H9 (cell line): Measurements from ENCODE around the gene SH3TC2. TPM values are rescaled to one million over a fixed set of nuclear protein-coding genes. Genes with fewer than 3 reads are reported as not detected.

Experiments
- DNase-seq: peaks from one replicate; pipeline ENCODE4 v3.0.0-alpha.2; 2017
- H2AFZ ChIP-seq: one replicate; pipeline ENCODE4 v1.6.1; 2013; ENCODE audit warnings: mild to moderate bottlenecking, low read length, control low read depth, moderate library complexity
- H2AK5ac ChIP-seq: 2 replicates; pipeline ENCODE4 v1.6.1; 2013; ENCODE audit warnings: low read length, control low read depth, mixed read lengths; ENCODE audit not compliant: insufficient read length
- H2BK120ac ChIP-seq: one replicate; pipeline ENCODE4 v1.6.1; 2013; ENCODE audit warnings: low read depth, mild to moderate bottlenecking, low read length, control low read depth, inconsistent platforms; ENCODE audit not compliant: poor library complexity, severe bottlenecking
- H2BK12ac ChIP-seq: 2 replicates; pipeline ENCODE4 v1.6.1; 2013; ENCODE audit warnings: low read length, control low read depth, mixed read lengths, low read depth; ENCODE audit not compliant: insufficient read length
- H2BK15ac ChIP-seq: 2 replicates; pipeline ENCODE4 v1.6.1; 2013; ENCODE audit warnings: low read depth, low read length, control low read depth
- H2BK20ac ChIP-seq: one replicate; pipeline ENCODE4 v1.6.1; 2013; ENCODE audit warnings: low read depth, mild to moderate bottlenecking, low read length, control low read depth, inconsistent platforms; ENCODE audit not compliant: poor library complexity, severe bottlenecking
- H2BK5ac ChIP-seq: 2 replicates; pipeline ENCODE4 v1.6.1; 2013; ENCODE audit warnings: low read length, control low read depth, mixed read lengths; ENCODE audit not compliant: insufficient read length
- H3K14ac ChIP-seq: 2 replicates; pipeline ENCODE4 v1.6.1; 2013; ENCODE audit warnings: low read length, control low read depth; ENCODE audit not compliant: insufficient read depth
- H3K18ac ChIP-seq: 2 replicates; pipeline ENCODE4 v1.6.1; 2013; ENCODE audit warnings: low read depth, mild to moderate bottlenecking, mixed read lengths, low read length, control low read depth; ENCODE audit not compliant: insufficient read length
- H3K23ac ChIP-seq: 2 replicates; pipeline ENCODE4 v1.6.1; 2013; ENCODE audit warnings: low read length, control low read depth, mixed read lengths, low read depth; ENCODE audit not compliant: insufficient read length
- H3K23me2 ChIP-seq: 2 replicates; pipeline ENCODE4 v1.6.1; 2013; ENCODE audit warnings: low read depth, mild to moderate bottlenecking, mixed read lengths, low read length, control low read depth; ENCODE audit not compliant: insufficient read length, poor library complexity, severe bottlenecking
- H3K27ac ChIP-seq: 2 replicates; pipeline ENCODE4 v1.5.1; 2013; ENCODE audit warnings: low read length, control low read depth, mixed read lengths, low read depth; ENCODE audit not compliant: insufficient read length
- H3K27me3 ChIP-seq: 2 replicates; pipeline ENCODE4 v1.6.1; 2013; ENCODE audit warnings: low read length, control low read depth, inconsistent platforms; ENCODE audit not compliant: insufficient read depth
- H3K4ac ChIP-seq: 2 replicates; pipeline ENCODE4 v1.6.1; 2013; ENCODE audit warnings: low read depth, mild to moderate bottlenecking, control low read depth, inconsistent platforms, low read length, moderate library complexity
- H3K4me1 ChIP-seq: 2 replicates; pipeline ENCODE4 v1.6.1; 2013; ENCODE audit warnings: low read length, control low read depth, inconsistent platforms; ENCODE audit not compliant: insufficient read depth
- H3K4me2 ChIP-seq: 2 replicates; pipeline ENCODE4 v1.6.1; 2013; ENCODE audit warnings: low read length, control low read depth, mixed read lengths; ENCODE audit not compliant: insufficient read length, insufficient read depth
- H3K56ac ChIP-seq: 2 replicates; pipeline ENCODE4 v1.6.1; 2013; ENCODE audit warnings: low read depth, mild to moderate bottlenecking, mixed read lengths, low read length, control low read depth; ENCODE audit not compliant: insufficient read length
- H3K79me1 ChIP-seq: 2 replicates; pipeline ENCODE4 v1.6.1; 2013; ENCODE audit warnings: low read depth, mild to moderate bottlenecking, moderate library complexity, low read length, control low read depth, inconsistent platforms; ENCODE audit not compliant: insufficient read depth, poor library complexity, severe bottlenecking
- H3K79me2 ChIP-seq: 2 replicates; pipeline ENCODE4 v1.6.1; 2013; ENCODE audit warnings: low read length, control low read depth, inconsistent platforms; ENCODE audit not compliant: insufficient read depth
- H3K9ac ChIP-seq: 2 replicates; pipeline ENCODE4 v1.6.1; 2013; ENCODE audit warnings: low read length, control low read depth, mixed read lengths; ENCODE audit not compliant: insufficient read length; ENCODE audit errors: extremely low read depth
- H3K9me3 ChIP-seq: one replicate; pipeline ENCODE4 v1.6.1; 2013; ENCODE audit warnings: low read depth, low read length, inconsistent platforms; ENCODE audit not compliant: control insufficient read depth
- H3T11ph ChIP-seq: one replicate; pipeline ENCODE4 v1.6.1; 2013; ENCODE audit warnings: mild to moderate bottlenecking, low read length, control low read depth, inconsistent platforms
- H4K20me1 ChIP-seq: one replicate; pipeline ENCODE4 v1.6.1; 2013; ENCODE audit not compliant: control insufficient read depth, insufficient read length, insufficient read depth
- H4K5ac ChIP-seq: 2 replicates; pipeline ENCODE4 v1.6.1; 2013; ENCODE audit warnings: low read depth, mild to moderate bottlenecking, mixed read lengths, low read length, control low read depth; ENCODE audit not compliant: insufficient read length
- H4K8ac ChIP-seq: replicated peaks from 2 replicates; pipeline ENCODE4 v1.6.1; 2013; ENCODE audit warnings: low read length, control low read depth, mixed read lengths, low read depth; ENCODE audit not compliant: insufficient read length
- H4K91ac ChIP-seq: 2 replicates; pipeline ENCODE4 v1.6.1; 2013; ENCODE audit warnings: low read depth, mild to moderate bottlenecking, moderate library complexity, mixed read lengths, low read length, control low read depth; ENCODE audit not compliant: insufficient read length
- H3K27ac Mint-ChIP-seq, 3 experiments: 2 replicates in 2 of 3; 3 replicates in 1 of 3; pipeline ENCODE4 v1.8.0; 2020 to 2021; ENCODE audit warnings: mixed read lengths in 3 of 3, mild to moderate bottlenecking in 1 of 3, moderate library complexity in 1 of 3
- H3K27me3 Mint-ChIP-seq: 2 replicates; pipeline ENCODE4 v1.8.0; 2021; ENCODE audit warnings: low read depth, mild to moderate bottlenecking, moderate library complexity, mixed read lengths
- H3K36me3 Mint-ChIP-seq, 3 experiments: 2 replicates in 2 of 3; 3 replicates in 1 of 3; pipeline ENCODE4 v1.8.0; 2020 to 2021; ENCODE audit warnings: low read depth in 3 of 3, mixed read lengths in 3 of 3; ENCODE audit not compliant: insufficient read depth in 1 of 3
- H3K4me1 Mint-ChIP-seq, 2 experiments: 2 replicates each; pipeline ENCODE4 v1.8.0; 2020; ENCODE audit warnings: mixed read lengths in 2 of 2
- H3K4me3 Mint-ChIP-seq, 2 experiments: 2 replicates in 1 of 2; 3 replicates in 1 of 2; pipeline ENCODE4 v1.8.0; 2020 to 2021; ENCODE audit warnings: mild to moderate bottlenecking in 2 of 2, mixed read lengths in 2 of 2, moderate library complexity in 1 of 2
- H3K9me3 Mint-ChIP-seq, 2 experiments: 2 replicates in 1 of 2; 3 replicates in 1 of 2; pipeline ENCODE4 v1.8.0; 2020; ENCODE audit warnings: mild to moderate bottlenecking in 2 of 2, mixed read lengths in 2 of 2, moderate library complexity in 1 of 2
- WGBS: extraction: QIAGEN DNeasy Blood & Tissue Kit; methylation state at CpG from one replicate; pipeline ENCODE4 v1.1.7; 2013; ENCODE audit warnings: missing lambda C conversion rate, low lambda C conversion rate, mixed read lengths; ENCODE audit not compliant: insufficient read length; ENCODE audit errors: extremely low coverage; 5-methylcytosine and 5-hydroxymethylcytosine counted together
- total RNA-seq: library from RNA; stranded (reverse); gene quantifications from 2 replicates; pipeline ENCODE4 v1.2.1, GENCODE V29; 2021
- TF ChIP-seq, protein P1 (sequence below): fragments of 200-600 bp; sonication (generic); conservative IDR thresholded peaks from 3 replicates; pipeline ENCODE4 v1.8.0; 2021; ENCODE audit warnings: antibody characterized with exemption, mild to moderate bottlenecking

Gene SH3TC2
- total RNA-seq, 1 experiment from 2014 or later: not detected

DNA sequence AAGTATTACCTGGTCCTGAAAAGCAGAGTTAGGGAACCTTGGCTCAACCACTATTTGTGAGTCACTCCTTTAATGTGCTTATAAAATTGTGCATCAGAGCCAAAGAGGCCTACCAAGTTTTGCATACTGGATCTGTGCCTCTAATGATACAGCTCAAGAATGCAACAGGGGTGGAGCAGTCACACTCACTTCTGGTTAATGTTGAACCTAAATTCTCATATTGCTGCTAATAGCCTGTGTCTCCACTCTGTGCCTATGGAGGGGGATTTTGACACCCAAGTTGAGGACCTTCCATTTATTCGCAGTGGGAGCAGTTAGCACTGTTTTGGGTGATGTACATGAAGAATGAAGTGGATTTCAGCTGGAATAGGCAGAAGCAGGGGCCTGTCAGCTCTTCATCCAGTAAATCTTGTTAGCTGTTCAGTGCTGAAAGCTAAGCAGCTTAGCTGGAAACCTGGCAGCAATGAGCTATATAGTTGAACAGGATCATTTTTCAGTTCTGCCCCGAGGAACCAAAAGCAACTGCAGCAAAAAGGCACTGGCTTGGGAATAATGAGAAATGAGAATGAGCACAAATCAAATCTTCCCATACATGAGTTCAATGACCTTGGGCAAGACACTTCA, 9.7 kb downstream of the SH3TC2 start:
- Histone ChIP-seq H3K23ac (no peak overlapping the region), H4K8ac (no peak overlapping the region), H3K27me3 (no peaks in the 10 kb centered on the region), H3T11ph (no peak overlapping the region), H3K9me3 (no peaks in the 10 kb centered on the region), H3K18ac (no peak overlapping the region), H3K4me2 (no peak overlapping the region), H2BK12ac (no peak overlapping the region), H3K79me1 (no peaks in the 10 kb centered on the region), H2AK5ac (no peak overlapping the region), H3K79me2 (no peaks in the 10 kb centered on the region), H2BK120ac (no peak overlapping the region), H3K14ac (no peak overlapping the region), H2BK20ac (no peak overlapping the region), H3K4ac (no peak overlapping the region), H3K9ac (no peak overlapping the region), H4K5ac (no peak overlapping the region), H2BK15ac (no peak overlapping the region), H3K4me1 (no peaks in the 10 kb centered on the region), H4K20me1 (no peaks in the 10 kb centered on the region), H2AFZ (no peak overlapping the region), H2BK5ac (no peak overlapping the region), H3K56ac (no peak overlapping the region), H4K91ac (no peak overlapping the region), H3K23me2 (no peaks in the 10 kb centered on the region), H3K27ac (no peak overlapping the region)
- H3K27me3 Mint-ChIP-seq: no peaks in the 10 kb centered on the region; the same call in 1 of the 2 replicates
- H3K27ac Mint-ChIP-seq: no peak overlapping the region; a peak in 1 of 7 replicates
- WGBS: no CpG with 5 or more reads among the region's 2 CpGs
- no peaks in the 10 kb centered on the region for H3K4me1 Mint-ChIP-seq
- peaks cover 0 to 3% (median 0%) of the 10 kb centered on the region in 3 experiments; a peak in 2 of 7 replicates for H3K36me3 Mint-ChIP-seq
- H3K4me3 Mint-ChIP-seq: no peak overlapping the region
- H3K9me3 Mint-ChIP-seq: peaks cover under 1 to 1% of the 10 kb centered on the region in 2 experiments; a peak in 3 of 5 replicates
- DNase-seq: no peak
- TF ChIP-seq, protein P1, sequence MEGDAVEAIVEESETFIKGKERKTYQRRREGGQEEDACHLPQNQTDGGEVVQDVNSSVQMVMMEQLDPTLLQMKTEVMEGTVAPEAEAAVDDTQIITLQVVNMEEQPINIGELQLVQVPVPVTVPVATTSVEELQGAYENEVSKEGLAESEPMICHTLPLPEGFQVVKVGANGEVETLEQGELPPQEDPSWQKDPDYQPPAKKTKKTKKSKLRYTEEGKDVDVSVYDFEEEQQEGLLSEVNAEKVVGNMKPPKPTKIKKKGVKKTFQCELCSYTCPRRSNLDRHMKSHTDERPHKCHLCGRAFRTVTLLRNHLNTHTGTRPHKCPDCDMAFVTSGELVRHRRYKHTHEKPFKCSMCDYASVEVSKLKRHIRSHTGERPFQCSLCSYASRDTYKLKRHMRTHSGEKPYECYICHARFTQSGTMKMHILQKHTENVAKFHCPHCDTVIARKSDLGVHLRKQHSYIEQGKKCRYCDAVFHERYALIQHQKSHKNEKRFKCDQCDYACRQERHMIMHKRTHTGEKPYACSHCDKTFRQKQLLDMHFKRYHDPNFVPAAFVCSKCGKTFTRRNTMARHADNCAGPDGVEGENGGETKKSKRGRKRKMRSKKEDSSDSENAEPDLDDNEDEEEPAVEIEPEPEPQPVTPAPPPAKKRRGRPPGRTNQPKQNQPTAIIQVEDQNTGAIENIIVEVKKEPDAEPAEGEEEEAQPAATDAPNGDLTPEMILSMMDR: no peak
